Activated T-cell treated with anti-CD3 and anti-CD28 coated beads for 1 hour (primary cell): Measurements from ENCODE around the gene MBD2.
A peak's percentile ranks its signal among the peaks of the same experiment; 100 is the strongest.
"Not testable (repeated sequence)": the region's sequence is repeated elsewhere in the genome, so short reads cannot be mapped to it uniquely, and the experiment has no call there.

ENCODE experiments used
- DNase-seq: peaks from one replicate; pipeline ENCODE4 v3.0.0-alpha.2; 2020; ENCODE audit warnings: low read depth

MBD2 gene

DNA sequence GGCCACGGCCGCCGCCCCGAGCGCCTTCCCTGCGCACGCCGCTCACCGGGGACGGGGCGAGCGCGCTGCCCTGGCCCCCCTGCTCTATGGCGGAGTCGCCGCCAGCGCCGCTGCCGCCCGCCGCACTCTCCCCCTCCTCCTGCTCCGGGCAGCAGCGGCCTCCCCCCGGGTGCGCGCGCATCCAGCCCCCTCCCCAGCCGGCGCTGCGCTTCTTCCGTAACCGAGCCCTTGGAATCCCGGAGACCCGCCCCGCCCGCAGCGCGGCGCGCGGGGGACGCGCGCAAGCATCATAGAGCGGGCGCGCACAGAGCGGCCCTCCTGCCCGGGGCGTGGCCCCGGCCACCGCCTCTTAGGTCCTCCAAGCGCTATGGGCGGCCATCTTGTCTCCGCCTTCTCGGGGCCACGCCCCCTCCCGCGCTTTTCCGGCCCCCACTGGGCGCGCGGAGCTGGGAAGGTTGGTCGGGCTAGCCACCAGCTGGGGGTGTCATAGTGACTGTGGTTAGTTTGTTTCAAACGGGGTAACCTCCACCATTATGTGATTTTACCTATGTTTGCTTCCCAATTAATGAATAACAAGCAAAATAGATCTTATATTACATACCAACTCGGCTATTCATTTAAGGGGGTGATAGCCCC lies at the start of gene MBD2:
Gene MBD2 (minus strand): TSS at position 291 of the 636 bp plus-strand sequence. CDS start 110 bp downstream, at position 181.
- DNase-seq, result peak; percentile 90

DNA sequence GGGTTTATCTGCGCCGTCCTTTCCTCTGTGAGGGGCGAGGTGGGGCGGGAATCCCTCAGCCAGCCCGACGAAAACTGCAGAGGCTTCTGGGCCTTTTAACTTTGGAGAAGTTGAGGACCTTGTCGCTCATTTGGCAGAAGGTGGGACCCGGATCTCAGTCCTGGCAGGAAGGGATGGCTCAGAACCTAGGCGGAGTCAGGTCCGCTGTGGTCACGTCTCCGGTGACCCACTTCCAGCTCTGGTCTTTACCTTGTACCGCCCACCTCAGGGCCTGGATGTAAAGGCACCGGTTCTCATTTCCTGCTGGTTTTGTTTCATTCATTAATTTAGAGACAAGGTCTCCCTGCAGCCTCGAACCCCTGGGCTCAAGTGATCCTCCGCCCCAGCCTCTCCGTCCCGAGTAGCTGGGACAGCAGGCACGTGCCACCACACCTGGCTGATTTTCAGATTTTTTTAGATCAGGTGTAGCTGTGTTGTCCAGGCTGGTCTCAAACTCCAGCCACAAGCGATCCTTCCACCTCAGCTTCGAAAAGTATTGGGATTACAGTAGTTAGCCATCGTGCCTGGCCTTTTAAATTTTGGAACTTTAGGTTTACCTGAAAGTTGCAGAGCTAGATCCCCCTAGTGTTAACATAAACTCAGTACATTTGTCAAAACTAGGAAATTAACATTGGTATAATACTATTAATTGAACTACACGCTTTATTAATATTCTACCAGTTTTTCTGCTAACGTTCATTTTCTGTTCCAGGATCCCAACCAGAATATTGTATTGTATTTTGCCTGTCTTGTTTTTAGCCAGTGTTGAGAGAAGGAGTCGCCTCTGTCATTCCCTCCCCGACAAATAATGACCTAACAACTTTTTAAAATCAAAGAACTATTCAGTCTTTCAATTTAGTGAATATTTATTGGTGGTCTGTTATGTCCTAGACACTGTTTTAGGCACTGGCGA lies 45.7 kb upstream of the MBD2 start:
- peak; percentile 11 for DNase-seq

GRCh38 chr18:54268751-54269150 lies 44.3 kb upstream of the MBD2 start:
- DNase-seq, result no peak

- no peak for DNase-seq
Measured at GRCh38 chr18:54267701-54268100, 43.2 kb upstream of the MBD2 start.

DNA sequence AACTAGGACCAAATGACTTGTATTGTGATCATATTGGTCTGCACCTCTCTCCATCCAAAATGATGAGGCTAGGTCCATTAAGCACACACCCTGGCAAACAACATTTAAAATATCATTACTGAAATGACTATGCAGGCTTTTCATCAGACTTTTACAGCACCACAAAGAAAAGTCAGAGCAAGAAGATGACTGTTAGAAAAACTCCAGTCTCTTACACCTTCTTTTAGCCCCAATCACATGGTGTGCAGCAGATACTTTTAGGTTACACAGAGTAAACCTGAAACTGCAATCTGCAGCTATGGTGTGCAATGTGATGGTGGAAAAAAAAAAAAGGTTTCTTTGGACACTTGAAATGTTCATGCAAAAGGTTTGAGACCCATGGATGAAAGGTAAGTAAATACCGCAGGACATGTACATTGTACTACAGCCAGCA lies 39.5 kb upstream of the MBD2 start:
- DNase-seq, result no peak

DNA sequence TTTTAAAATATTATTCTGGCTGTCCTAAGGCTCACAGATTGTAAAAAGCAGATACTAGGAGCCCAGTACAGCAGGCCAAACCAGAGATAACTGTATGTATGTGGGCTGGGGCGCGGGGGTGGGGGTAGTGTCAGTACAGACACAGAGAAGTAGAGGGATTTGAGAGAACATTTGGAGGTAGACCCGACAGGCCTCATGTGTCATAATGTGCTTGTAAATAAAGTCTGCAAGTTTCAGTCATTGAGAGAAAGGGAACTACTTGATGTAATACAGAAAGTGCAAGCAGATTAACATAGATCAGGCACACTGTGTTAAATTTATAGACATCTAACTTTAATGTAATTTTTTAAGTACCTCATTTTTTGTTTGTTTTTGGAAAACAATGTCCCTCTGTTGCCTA lies 37.4 kb upstream of the MBD2 start:
- no peak for DNase-seq

DNA sequence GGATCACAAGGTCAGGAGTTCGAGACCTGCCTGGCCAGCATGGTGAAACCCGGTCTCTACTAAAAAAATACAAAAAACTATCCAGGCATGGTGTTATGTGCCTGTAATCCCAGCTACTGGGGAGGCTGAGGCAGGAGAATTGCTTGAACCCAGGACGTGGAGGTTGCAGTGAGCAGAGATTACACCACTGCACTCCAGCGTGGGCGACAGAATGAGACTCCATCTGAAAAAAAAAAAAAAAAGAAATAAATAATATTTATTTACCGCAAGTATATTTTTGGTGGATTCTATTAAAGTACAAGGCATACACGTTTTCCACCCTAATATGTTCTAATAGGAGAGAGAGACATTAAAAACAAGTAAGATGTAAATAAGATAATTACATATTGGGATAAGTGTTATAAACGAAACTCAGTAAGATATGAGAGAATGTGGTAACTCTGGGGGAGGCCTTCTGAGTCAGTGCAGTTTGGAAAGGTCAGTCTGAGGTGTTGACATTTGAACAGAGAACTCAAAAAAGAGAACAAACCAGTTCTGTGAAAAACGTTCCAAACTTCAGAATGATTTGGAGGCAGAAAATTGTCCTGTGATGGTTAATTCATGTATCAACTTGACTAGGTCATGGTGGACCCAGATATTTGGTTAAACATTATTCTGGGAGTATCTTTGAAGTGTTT lies 36.1 kb upstream of the MBD2 start:
- DNase-seq, result no peak

- not testable (repeated sequence) for DNase-seq
Measured at GRCh38 chr18:54257818-54258217, 33.3 kb upstream of the MBD2 start.

- DNase-seq, result no peak
Measured at GRCh38 chr18:54257015-54257414, 32.5 kb upstream of the MBD2 start.

DNA sequence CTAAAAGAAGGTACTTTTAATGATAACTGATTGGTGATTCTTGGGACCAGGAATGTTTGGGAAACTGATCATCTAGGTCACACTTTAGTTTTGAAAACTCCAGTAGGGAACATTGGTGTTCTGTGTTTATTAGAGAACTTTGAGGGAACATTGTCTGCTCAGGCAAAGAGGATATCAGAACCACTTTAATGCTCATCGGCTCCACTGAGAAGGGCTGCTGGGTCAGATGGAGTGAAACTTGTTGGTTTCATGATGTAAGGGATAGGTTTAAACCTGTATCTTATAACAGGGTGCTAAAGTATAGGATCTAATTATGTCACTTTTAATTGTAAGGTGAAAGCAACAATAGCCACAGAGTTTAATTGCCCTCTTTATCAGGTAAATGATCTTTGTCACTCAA lies 30.7 kb upstream of the MBD2 start:
- no peak for DNase-seq

DNA sequence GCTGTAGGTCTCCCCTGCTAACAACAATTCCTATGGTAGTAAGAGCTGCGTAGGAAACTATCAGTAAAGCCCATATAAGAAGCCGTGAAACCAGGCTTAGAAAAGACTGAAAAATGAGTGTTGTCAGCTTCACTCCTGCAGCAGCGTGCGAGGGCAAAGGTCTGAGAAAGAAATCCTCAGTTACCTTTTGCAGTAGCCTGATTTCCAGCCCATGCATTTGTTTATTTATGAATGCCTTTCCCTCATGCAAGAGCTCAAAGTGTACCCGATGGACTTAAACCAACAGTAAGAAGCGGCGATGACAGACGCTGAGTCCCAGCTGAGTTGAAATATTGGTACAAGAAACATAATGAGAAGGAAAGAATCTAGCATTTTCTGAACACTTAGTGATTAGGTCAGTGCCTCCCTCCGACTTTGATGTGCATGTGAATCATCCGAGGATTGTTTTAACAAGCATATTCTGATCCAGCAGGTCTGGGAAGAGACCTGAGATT lies 29.8 kb upstream of the MBD2 start:
- no peak for DNase-seq

DNA sequence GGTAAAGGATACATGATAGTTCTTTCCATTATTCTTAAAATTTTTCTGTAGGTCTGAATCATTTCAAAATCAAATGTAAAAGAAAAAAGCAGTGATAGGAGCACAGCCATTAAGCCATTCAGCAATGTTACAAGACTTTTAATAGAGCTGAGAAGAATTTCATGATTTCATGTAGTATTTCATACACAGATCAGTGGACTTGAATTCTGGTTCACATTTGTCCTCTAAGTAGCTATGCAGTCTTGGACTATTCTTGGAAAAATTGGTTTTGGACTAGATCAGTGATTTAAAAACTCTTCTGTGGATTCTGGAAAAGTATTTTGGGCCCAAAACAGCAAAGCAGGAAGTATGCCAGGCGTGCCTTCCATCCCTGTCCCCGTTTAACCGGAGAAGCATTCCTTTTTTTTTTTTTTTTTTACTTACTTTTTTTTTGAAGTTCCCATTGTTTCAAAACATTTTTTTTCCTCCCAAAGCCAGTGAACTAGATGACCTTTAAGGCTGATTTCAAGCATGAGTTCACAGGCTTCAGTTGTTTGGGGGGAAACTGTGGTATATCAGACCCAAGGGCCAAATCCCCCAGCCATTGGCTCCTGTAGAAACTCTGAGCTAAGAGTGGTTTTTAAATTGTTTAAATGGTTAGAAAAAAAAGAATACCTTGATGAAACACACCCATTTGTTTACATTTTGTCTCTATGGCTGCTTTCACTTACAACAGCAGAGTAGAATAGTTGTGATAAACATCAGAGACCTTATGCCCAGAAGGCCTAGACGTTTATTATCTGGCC lies 27.3 kb upstream of the MBD2 start:
- no peak for DNase-seq

GRCh38 chr18:54250846-54251261 lies 26.4 kb upstream of the MBD2 start:
- DNase-seq, result no peak

GRCh38 chr18:54247511-54248175 lies 23.2 kb upstream of the MBD2 start:
- DNase-seq, result no peak

GRCh38 chr18:54242327-54242726 lies 17.9 kb upstream of the MBD2 start:
- no peak for DNase-seq

DNA sequence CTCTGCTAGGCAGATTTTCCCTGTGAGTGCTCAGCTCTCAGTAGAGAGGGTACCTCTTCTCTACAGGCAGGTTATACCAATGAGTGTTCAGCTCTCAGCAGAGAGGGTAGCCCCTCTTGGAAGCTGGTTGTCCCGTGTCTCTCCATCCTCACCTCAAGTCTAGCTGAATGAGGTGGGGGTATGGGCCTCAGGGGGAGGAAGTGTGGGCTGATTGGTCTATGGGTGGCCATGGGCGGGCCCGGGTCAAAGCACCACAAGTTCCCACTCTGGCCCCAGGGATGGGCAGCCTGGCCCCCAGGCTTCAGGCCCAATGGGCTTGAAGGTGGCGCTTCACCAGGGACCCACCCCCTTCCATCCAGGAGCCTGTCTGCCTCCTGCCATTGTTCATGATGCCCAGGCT lies 17.0 kb upstream of the MBD2 start:
- DNase-seq, result no peak

GRCh38 chr18:54240629-54241107 lies 16.2 kb upstream of the MBD2 start:
- DNase-seq, result no peak

DNA sequence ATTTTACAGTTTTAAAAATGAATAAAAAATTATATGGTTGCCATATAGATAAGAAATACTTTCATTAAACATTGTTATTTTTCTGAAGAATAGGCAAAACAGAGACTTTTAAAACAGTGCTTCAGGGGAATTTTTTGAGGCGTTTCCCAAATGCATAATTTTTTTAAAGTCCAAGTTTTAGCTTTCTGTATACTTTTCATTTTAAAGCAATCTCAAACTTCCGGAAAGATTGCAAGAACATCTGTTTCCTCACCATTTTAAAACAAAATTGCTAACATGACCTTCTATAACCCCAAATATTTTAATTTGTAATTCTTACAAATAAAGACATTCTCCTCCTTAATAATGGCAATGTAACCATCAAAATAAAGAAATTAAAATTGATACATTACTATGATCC lies 15.1 kb upstream of the MBD2 start:
- DNase-seq, result no peak

- no peak for DNase-seq
Measured at GRCh38 chr18:54239091-54239490, 14.6 kb upstream of the MBD2 start.

- no peak for DNase-seq
Measured at GRCh38 chr18:54238173-54238936, 13.9 kb upstream of the MBD2 start.
